GM18858 (cell line): ENCODE results near the gene PPM1L.

Experiments
- ATAC-seq: cut with Tn5 transposase; IDR thresholded peaks from one replicate; pipeline ENCODE4 v1.9.1; 2021; ENCODE audit not compliant: unreplicated experiment

PPM1L gene

GRCh38 chr3:160842021-160843005, 86.3 kb downstream of the PPM1L start:
- no peak for ATAC-seq

- no peak for ATAC-seq
Observed at GRCh38 chr3:160851629-160852210, 95.7 kb downstream of the PPM1L start.

- ATAC-seq = no peak
Observed at GRCh38 chr3:160852856-160853255, 96.8 kb downstream of the PPM1L start.

GRCh38 chr3:160856450-160856849, 100.4 kb downstream of the PPM1L start:
- ATAC-seq = no peak

- ATAC-seq = no peak
Observed at GRCh38 chr3:160857476-160858119, 101.6 kb downstream of the PPM1L start.

GRCh38 chr3:160860346-160860745, 104.3 kb downstream of the PPM1L start:
- no peak for ATAC-seq

- no peak for ATAC-seq
Observed at GRCh38 chr3:160869825-160870224, 113.8 kb downstream of the PPM1L start.

- ATAC-seq = no peak
Observed at GRCh38 chr3:160870327-160870726, 114.3 kb downstream of the PPM1L start.

- no peak for ATAC-seq
Observed at GRCh38 chr3:160874736-160875135, 118.7 kb downstream of the PPM1L start.

- ATAC-seq = no peak
Observed at GRCh38 chr3:160876643-160877042, 120.6 kb downstream of the PPM1L start.

GRCh38 chr3:160879859-160880258, 123.8 kb downstream of the PPM1L start:
- no peak for ATAC-seq

GRCh38 chr3:160883373-160883772, 127.3 kb downstream of the PPM1L start:
- no peak for ATAC-seq

GRCh38 chr3:160885791-160886286, 129.8 kb downstream of the PPM1L start:
- ATAC-seq = no peak

- ATAC-seq = peak; percentile 94
Observed at GRCh38 chr3:160886421-160886820, 130.4 kb downstream of the PPM1L start.

GRCh38 chr3:160893207-160893606, 137.2 kb downstream of the PPM1L start:
- no peak for ATAC-seq

- ATAC-seq = no peak
Observed at GRCh38 chr3:160904691-160905090, 148.7 kb downstream of the PPM1L start.

GRCh38 chr3:160906646-160907045, 150.6 kb downstream of the PPM1L start:
- ATAC-seq = no peak

- ATAC-seq = no peak
Observed at GRCh38 chr3:160909917-160910316, 153.9 kb downstream of the PPM1L start.

GRCh38 chr3:160911411-160911810, 155.4 kb downstream of the PPM1L start:
- no peak for ATAC-seq

GRCh38 chr3:160916472-160916871, 160.4 kb downstream of the PPM1L start:
- no peak for ATAC-seq

GRCh38 chr3:160919942-160920341, 163.9 kb downstream of the PPM1L start:
- no peak for ATAC-seq
